ENCODE data around the gene RSL24D1. TPM values are rescaled to one million over a fixed set of nuclear protein-coding genes. Genes with fewer than 3 reads are reported as not detected.

RSL24D1 gene
- total and polyA plus RNA-seq, 9 donors = 86.7 to 190 (median 117) TPM

GRCh38 chr15:55132672-55133071 is 64.1 kb downstream of the RSL24D1 start:
- DNase-seq = no peak
- no peak overlapping the region for H3K4me3 ChIP-seq
- no peaks in the 10 kb centered on the region for H3K9me3 ChIP-seq
- intact Hi-C loops (cut with DNase I) = no loop called here
- 91 to 96% (median 95%) methylated on average over 2 of the region's 2 CpGs for WGBS, 3 donors
- no peak for TF ChIP-seq EP300 (IDR thresholded peaks at IDR 0.05)
- H3K36me3 ChIP-seq = no peaks in the 10 kb centered on the region
- no peak overlapping the region for H3K27ac ChIP-seq
- H3K4me1 ChIP-seq (ENCODE audit: insufficient read depth) = no peaks in the 10 kb centered on the region
- no peaks in the 10 kb centered on the region for H3K27me3 ChIP-seq

Other genes with a start within 250 kb of the RSL24D1 start
- gene RAB27A, start 92.9 kb upstream of the RSL24D1 start, total RNA-seq = 10 to 100 TPM in 5 of 7 donors, 1 to 10 TPM in 2; 6.8 to 16.2 (median 12.1) TPM
- 10 to 100 TPM in 1 of 2 donors, 1 to 10 TPM in 1; 5.8 to 38.0 TPM for gene RAB27A, start 92.9 kb upstream of the RSL24D1 start, polyA plus RNA-seq
- gene PIGBOS1, start 122.2 kb upstream of the RSL24D1 start, total RNA-seq = 10 to 100 TPM in 5 of 7 donors, 1 to 10 TPM in 2; 8.3 to 14.9 (median 11.5) TPM
- 10 to 100 TPM in 1 of 2 donors, 1 to 10 TPM in 1; 7.5 to 19.8 TPM for gene PIGBOS1, start 122.2 kb upstream of the RSL24D1 start, polyA plus RNA-seq
- 10 to 100 TPM in 3 of 7 donors, 1 to 10 TPM in 4; 5.6 to 11.2 (median 9.7) TPM for gene PIGB, start 122.3 kb upstream of the RSL24D1 start, total RNA-seq
- gene PIGB, start 122.3 kb upstream of the RSL24D1 start, polyA plus RNA-seq = 10 to 100 TPM in 1 of 2 donors, 1 to 10 TPM in 1; 6.9 to 13.5 TPM
- 10 to 100 TPM; 27.8 to 55.3 (median 41.9) TPM for gene CCPG1, start 211.4 kb upstream of the RSL24D1 start, total RNA-seq
- 10 to 100 TPM; 26.7 to 51.0 TPM for gene CCPG1, start 211.4 kb upstream of the RSL24D1 start, polyA plus RNA-seq
- 1 to 10 TPM in 5 of 7 donors, under 1 TPM in 2; 0.35 to 3.9 (median 1.6) TPM for gene PIERCE2, start 211.6 kb upstream of the RSL24D1 start, total RNA-seq
- 1 to 10 TPM; 1.5 to 2.6 TPM for gene PIERCE2, start 211.6 kb upstream of the RSL24D1 start, polyA plus RNA-seq